IMR-90 (cell line): Measurements from ENCODE around the gene CBL. TPM values are rescaled to one million over a fixed set of nuclear protein-coding genes. Genes with fewer than 3 reads are reported as not detected.

Experiments used
- ATAC-seq: fragments of 200-7000 bp; cut with Tn5 transposase; 2 replicates; pipeline ENCODE4 v1.9.1; 2020; ENCODE audit warnings: low read depth, mild to moderate bottlenecking, moderate library complexity
- BruUV-seq: library from RNA; stranded (reverse); fragments of 400-500 nt; replicated peaks from 2 replicates; lab custom pipeline; 2021; lab: Mats Ljungman, UMichigan
- CTCF ChIA-PET: fragments of 300-600 bp; formaldehyde crosslinking; extraction: SDS; loops from one replicate; lab custom pipeline; 2021; ENCODE audit warnings: antibody characterized with exemption; lab: Yijun Ruan, JAX
- POLR2A ChIA-PET: fragments of 300-600 bp; sonication (Branson Sonifier 250); formaldehyde crosslinking; loops from one replicate; lab custom pipeline; 2022; ENCODE audit warnings: antibody characterized with exemption; ENCODE audit not compliant: unreplicated experiment; lab: Charles Lee
- DNase-seq: peaks from one replicate; pipeline ENCODE4 v3.0.0; 2013
- H2AFZ ChIP-seq: replicated peaks from 2 replicates; pipeline ENCODE3; 2013; ENCODE audit warnings: low read length, mild to moderate bottlenecking; ENCODE audit not compliant: poor library complexity
- H2AK5ac ChIP-seq: 2 replicates; pipeline ENCODE4 v1.6.1; 2013; ENCODE audit warnings: low read depth, low read length, inconsistent platforms
- H2AK9ac ChIP-seq: replicated peaks from 2 replicates; pipeline ENCODE3; 2013; ENCODE audit warnings: mild to moderate bottlenecking, low read depth, low read length, moderate library complexity; ENCODE audit not compliant: poor library complexity
- H2BK120ac ChIP-seq: 2 replicates; pipeline ENCODE4 v1.6.1; 2013; ENCODE audit warnings: low read depth, low read length, inconsistent platforms
- H2BK15ac ChIP-seq: 3 replicates; pipeline ENCODE4 v1.6.1; 2013; ENCODE audit warnings: low read depth, low read length, inconsistent platforms
- H2BK20ac ChIP-seq: 2 replicates; pipeline ENCODE4 v1.6.1; 2013; ENCODE audit warnings: low read depth, mild to moderate bottlenecking, inconsistent platforms, low read length, moderate library complexity
- H2BK5ac ChIP-seq: 2 replicates; pipeline ENCODE4 v1.6.1; 2013; ENCODE audit warnings: mild to moderate bottlenecking, low read depth, low read length, inconsistent platforms; ENCODE audit not compliant: poor library complexity, severe bottlenecking
- H3K14ac ChIP-seq: replicated peaks from 2 replicates; pipeline ENCODE4 v1.6.1; 2013; ENCODE audit warnings: low read depth, low read length, inconsistent platforms
- H3K18ac ChIP-seq: 2 replicates; pipeline ENCODE4 v1.6.1; 2013; ENCODE audit warnings: low read depth, low read length, control low read depth
- H3K23ac ChIP-seq: 2 replicates; pipeline ENCODE4 v1.6.1; 2013; ENCODE audit warnings: low read depth, low read length, inconsistent platforms
- H3K27ac ChIP-seq: 2 replicates; pipeline ENCODE4 v1.5.1; 2013; ENCODE audit warnings: mild to moderate bottlenecking, control low read depth, low read length; ENCODE audit not compliant: insufficient read depth
- H3K27me3 ChIP-seq: 2 replicates; pipeline ENCODE4 v1.6.1; 2013; ENCODE audit warnings: low read length; ENCODE audit not compliant: control insufficient read depth, insufficient read depth
- H3K36me3 ChIP-seq: 2 replicates; pipeline ENCODE4 v1.6.1; 2013; ENCODE audit warnings: low read length, mixed read lengths; ENCODE audit not compliant: control insufficient read depth, insufficient read depth
- H3K4ac ChIP-seq: 2 replicates; pipeline ENCODE4 v1.6.1; 2013; ENCODE audit warnings: low read depth, low read length, inconsistent platforms
- H3K4me1 ChIP-seq: 2 replicates; pipeline ENCODE4 v1.6.1; 2013; ENCODE audit warnings: low read length, mixed read lengths; ENCODE audit not compliant: control insufficient read depth, insufficient read depth
- H3K4me2 ChIP-seq: 2 replicates; pipeline ENCODE4 v1.6.1; 2013; ENCODE audit warnings: low read depth, mild to moderate bottlenecking, control low read depth, low read length, moderate library complexity
- H3K4me3 ChIP-seq: 2 replicates; pipeline ENCODE4 v1.5.1; 2013; ENCODE audit warnings: low read depth, mild to moderate bottlenecking, control low read depth, low read length, moderate library complexity; ENCODE audit not compliant: insufficient read depth
- H3K56ac ChIP-seq: 2 replicates; pipeline ENCODE4 v1.6.1; 2013; ENCODE audit warnings: low read length, inconsistent platforms; ENCODE audit not compliant: insufficient read depth; ENCODE audit errors: extremely low read depth
- H3K79me1 ChIP-seq, 2 experiments: 2 replicates each; pipeline ENCODE4 v1.6.1; 2013; ENCODE audit warnings: low read length in 2 of 2, inconsistent platforms in 1 of 2, low read depth in 1 of 2
- H3K9ac ChIP-seq: 2 replicates; pipeline ENCODE4 v1.6.1; 2013; ENCODE audit warnings: low read depth, low read length, control low read depth
- H3K9me1 ChIP-seq: 2 replicates; pipeline ENCODE4 v1.6.1; 2013; ENCODE audit warnings: low read length, inconsistent platforms; ENCODE audit not compliant: insufficient read depth
- H3K9me3 ChIP-seq: 2 replicates; pipeline ENCODE4 v1.6.1; 2013; ENCODE audit warnings: low read length; ENCODE audit not compliant: control insufficient read depth, insufficient read depth
- H4K20me1 ChIP-seq: 2 replicates; pipeline ENCODE4 v1.6.1; 2013; ENCODE audit warnings: low read length, inconsistent platforms; ENCODE audit not compliant: insufficient read depth
- H4K5ac ChIP-seq: 2 replicates; pipeline ENCODE4 v1.6.1; 2013; ENCODE audit warnings: mild to moderate bottlenecking, low read depth, low read length, control low read depth
- H4K8ac ChIP-seq, 2 experiments: 2 replicates each; pipeline ENCODE4 v1.6.1; 2013; ENCODE audit warnings: low read depth in 2 of 2, low read length in 2 of 2, control low read depth in 1 of 2, inconsistent platforms in 1 of 2
- H4K91ac ChIP-seq: 2 replicates; pipeline ENCODE4 v1.6.1; 2013; ENCODE audit warnings: low read depth, low read length, inconsistent platforms; ENCODE audit not compliant: insufficient read depth
- BHLHE40 ChIP-seq: fragments of 150-350 bp; IDR thresholded peaks from 2 replicates; pipeline ENCODE4 v1.6.1; 2016; ENCODE audit warnings: mild to moderate bottlenecking, low read depth, low read length
- CEBPB ChIP-seq: IDR thresholded peaks from 2 replicates; pipeline ENCODE4 v1.6.1; 2012; ENCODE audit warnings: low read depth, low read length, improper control_type of control experiment
- CHD1 ChIP-seq: IDR thresholded peaks from 2 replicates; pipeline ENCODE4 v1.6.1; 2012; ENCODE audit warnings: low read depth, low read length, improper control_type of control experiment
- ELK1 ChIP-seq: fragments of 150-350 bp; IDR thresholded peaks from 2 replicates; pipeline ENCODE4 v1.6.1; 2016; ENCODE audit warnings: low read depth, mild to moderate bottlenecking, low read length, moderate library complexity, borderline replicate concordance
- FOS ChIP-seq: fragments of 150-350 bp; IDR thresholded peaks from 2 replicates; pipeline ENCODE4 v1.6.1; 2016; ENCODE audit warnings: low read depth, low read length
- MAFK ChIP-seq: IDR thresholded peaks from 2 replicates; pipeline ENCODE4 v1.6.1; 2012; ENCODE audit warnings: low read depth, low read length, improper control_type of control experiment
- MAZ ChIP-seq: IDR thresholded peaks from 2 replicates; pipeline ENCODE4 v1.6.1; 2012; ENCODE audit warnings: low read depth, mild to moderate bottlenecking, low read length, improper control_type of control experiment, moderate library complexity, borderline replicate concordance
- MXI1 ChIP-seq: IDR thresholded peaks from 2 replicates; pipeline ENCODE4 v1.6.1; 2012; ENCODE audit warnings: low read depth, mild to moderate bottlenecking, low read length, moderate library complexity, borderline replicate concordance
- POLR2A ChIP-seq: IDR thresholded peaks from 2 replicates; pipeline ENCODE4 v1.6.1; 2012; ENCODE audit warnings: mild to moderate bottlenecking, low read depth, low read length
- RCOR1 ChIP-seq: IDR thresholded peaks from 2 replicates; pipeline ENCODE4 v1.6.1; 2012; ENCODE audit warnings: mild to moderate bottlenecking, low read length, improper control_type of control experiment; ENCODE audit not compliant: insufficient replicate concordance
- USF2 ChIP-seq: fragments of 150-350 bp; IDR thresholded peaks from 2 replicates; pipeline ENCODE4 v1.6.1; 2017; ENCODE audit warnings: mild to moderate bottlenecking, antibody characterized with exemption, low read length, low read depth
- WGBS, 2 experiments: methylation state at CpG; one replicate each; pipeline versions ENCODE4 v1.1.5 to v1.1.7; 2013; ENCODE audit warnings: missing lambda C conversion rate in 2 of 2; ENCODE audit not compliant: insufficient read length in 1 of 2; ENCODE audit errors: extremely low coverage in 2 of 2; 5-methylcytosine and 5-hydroxymethylcytosine counted together
- dilution Hi-C: fragments of 300-500 bp; cut with HindIII; formaldehyde crosslinking; loops from one replicate; pipeline ENCODE4 v1.14.3; 2018; ENCODE audit warnings: low sequenced_read_pairs; ENCODE audit not compliant: unreplicated experiment
- in situ Hi-C: fragments of 300-500 bp; cut with MboI; formaldehyde crosslinking; loops from 3 replicates; pipeline ENCODE4 v1.14.3; 2019; ENCODE audit warnings: low sequenced_read_pairs, inconsistent platforms, mixed read lengths
- intact Hi-C: fragments of 100-400 bp; cut with micrococcal nuclease; formaldehyde crosslinking; loops from 2 replicates; pipeline ENCODE4 v1.10.0; 2022
- polyA plus RNA-seq, 3 experiments: library from polyadenylated mRNA; depleted of rRNA; stranded (reverse); fragments of >200 nt; gene quantifications; 2 replicates each; pipeline ENCODE4 v1.2.3, GENCODE V29; 2012; ENCODE audit warnings: low replicate concordance in 1 of 3
- total RNA-seq: library from RNA; depleted of rRNA; stranded (reverse); fragments of >200 nt; gene quantifications from 2 replicates; pipeline ENCODE4 v1.2.3, GENCODE V29; 2012

The CBL gene
- total and polyA plus RNA-seq, 2 of the 4 experiments (the other 2 are of a cell fraction) = 6.1 to 11.8 TPM

- no peak for TF ChIP-seq BHLHE40
- no peak for TF ChIP-seq CEBPB
- TF ChIP-seq MAZ = no peak
- no peak for TF ChIP-seq FOS
- TF ChIP-seq MXI1 = no peak
- TF ChIP-seq MAFK = no peak
- no peak for TF ChIP-seq USF2
- TF ChIP-seq ELK1 = no peak
- TF ChIP-seq POLR2A = no peak
- TF ChIP-seq CHD1 = no peak
- no peak for TF ChIP-seq RCOR1
- peak overlapping the region; percentile 91 for H3K14ac ChIP-seq
- peak overlapping the region; percentile 85 for H3K4ac ChIP-seq
- peak overlapping the region; percentile 43 for H2BK5ac ChIP-seq
- H3K79me1 ChIP-seq = no peaks in the 10 kb centered on the region
- H4K5ac ChIP-seq = peak overlapping the region; percentile 41
- WGBS, 2 experiments = no CpG with 5 or more reads among the region's 4 CpGs
- peak overlapping the region; percentile 90; the same call in 1 of the 2 replicates for H2BK20ac ChIP-seq
- H2AFZ ChIP-seq = peak overlapping the region; percentile 82
- CTCF ChIA-PET = no interaction called here
- DNase-seq (no peak), ATAC-seq (0 out of 2 replicates have a peak, but pooled peaks have one; percentile 47)
- H3K4me3 ChIP-seq = no peak overlapping the region
- dilution Hi-C loops = no loop called here
- no TSS peak for BruUV-seq
- in situ Hi-C loops = no loop called here
- H3K18ac ChIP-seq = peak overlapping the region; percentile 5; the same call in 1 of the 2 replicates
- H3K27ac ChIP-seq = 0 out of 2 replicates have a peak overlapping the region, but pooled peaks have one; percentile 40
- no peaks in the 10 kb centered on the region for H3K27me3 ChIP-seq
- intact Hi-C loops = no loop called here
- POLR2A ChIA-PET = interaction anchor here (0.6 to 0.7 kb wide), 2 partner anchors 13 to 28 kb away, joined by 4 to 12 read pairs; no protein-coding TSS in a partner anchor
- peak overlapping the region; percentile 85 for H2BK120ac ChIP-seq
- H3K56ac ChIP-seq = peak overlapping the region; percentile 57
- H4K20me1 ChIP-seq = no peaks in the 10 kb centered on the region
- H3K36me3 ChIP-seq = peaks cover 11% of the 10 kb centered on the region; the same call in 1 of the 2 replicates
- H2AK9ac ChIP-seq = peak overlapping the region; percentile 68
- peak overlapping the region; percentile 20 for H2AK5ac ChIP-seq
- H3K9ac ChIP-seq = peak overlapping the region; percentile 3; the same call in 1 of the 2 replicates
- no peak overlapping the region for H3K4me2 ChIP-seq
- H4K8ac ChIP-seq = peak overlapping the region; percentile 79 to 93
- peak overlapping the region; percentile 92; the same call in 1 of the 3 replicates for H2BK15ac ChIP-seq
- H3K9me3 ChIP-seq = no peaks in the 10 kb centered on the region
- H3K4me1 ChIP-seq = peaks cover 5% of the 10 kb centered on the region
- H3K9me1 ChIP-seq = peaks cover 16% of the 10 kb centered on the region
- H3K23ac ChIP-seq = peak overlapping the region; percentile 88; the same call in 1 of the 2 replicates
- peak overlapping the region; percentile 86 for H4K91ac ChIP-seq
Observed at GRCh38 chr11:119178166-119178680, 27.9 kb upstream of the CBL start.
